PC-9 (cell line): ENCODE results near the gene TSPOAP1. TPM values are rescaled to one million over a fixed set of nuclear protein-coding genes. Genes with fewer than 3 reads are reported as not detected.

Experiments used
- BruUV-seq: library from RNA; stranded (reverse); fragments of 400-500 nt; replicated peaks from 2 replicates; lab custom pipeline; 2021; lab: Mats Ljungman, UMichigan
- CTCF ChIA-PET: fragments of 300-600 bp; sonication (Branson Sonifier 250); formaldehyde crosslinking; loops from one replicate; lab custom pipeline; 2022; ENCODE audit warnings: antibody characterized with exemption; lab: Charles Lee
- POLR2A ChIA-PET: fragments of 300-600 bp; sonication (Branson Sonifier 250); formaldehyde crosslinking; loops from one replicate; lab custom pipeline; 2022; ENCODE audit warnings: antibody characterized with exemption; ENCODE audit not compliant: unreplicated experiment; lab: Charles Lee
- DNase-seq, 2 experiments: peaks; one replicate each; pipeline versions ENCODE4 v3.0.0 to v3.0.0-alpha.2; 2015 to 2022; ENCODE audit warnings: mixed read lengths in 1 of 2
- H2AFZ ChIP-seq: fragments of 200-600 bp; sonication (generic); 2 replicates; pipeline ENCODE4 v1.8.1; 2017; ENCODE audit warnings: antibody characterized with exemption
- H3F3A ChIP-seq: fragments of 200-600 bp; sonication (generic); 2 replicates; pipeline ENCODE4 v1.8.1; 2017; ENCODE audit warnings: antibody characterized with exemption, mild to moderate bottlenecking, low read depth; ENCODE audit not compliant: insufficient read depth
- H3K27ac ChIP-seq: fragments of 200-600 bp; sonication (generic); 2 replicates; pipeline ENCODE4 v1.6.1; 2016; ENCODE audit warnings: mixed run types
- H3K27me3 ChIP-seq: fragments of 200-600 bp; sonication (generic); 2 replicates; pipeline ENCODE4 v1.6.1; 2016; ENCODE audit warnings: low read depth, mixed run types; ENCODE audit not compliant: insufficient read depth
- H3K36me3 ChIP-seq: fragments of 200-600 bp; sonication (generic); 2 replicates; pipeline ENCODE4 v1.6.1; 2016; ENCODE audit warnings: low read depth, mixed run types
- H3K4me1 ChIP-seq: fragments of 200-600 bp; sonication (generic); replicated peaks from 2 replicates; pipeline ENCODE4 v1.6.1; 2016; ENCODE audit warnings: mixed run types; ENCODE audit not compliant: insufficient read depth
- H3K4me2 ChIP-seq: fragments of 200-600 bp; sonication (generic); 2 replicates; pipeline ENCODE4 v1.6.1; 2017; ENCODE audit warnings: mixed run types
- H3K4me3 ChIP-seq: fragments of 200-600 bp; sonication (generic); 2 replicates; pipeline ENCODE4 v1.6.1; 2016; ENCODE audit warnings: mixed run types
- H3K79me2 ChIP-seq: fragments of 200-600 bp; sonication (generic); 2 replicates; pipeline ENCODE4 v1.6.1; 2017; ENCODE audit warnings: low read depth, mixed run types
- H3K9me2 ChIP-seq: fragments of 200-600 bp; sonication (generic); 2 replicates; pipeline ENCODE4 v1.8.1; 2017; ENCODE audit warnings: mild to moderate bottlenecking; ENCODE audit not compliant: insufficient read depth
- H3K9me3 ChIP-seq: fragments of 200-600 bp; sonication (generic); 2 replicates; pipeline ENCODE4 v1.8.1; 2016; ENCODE audit warnings: low read depth; ENCODE audit not compliant: insufficient read depth
- H4K20me1 ChIP-seq: fragments of 200-600 bp; sonication (generic); 2 replicates; pipeline ENCODE4 v1.8.1; 2017; ENCODE audit not compliant: insufficient read depth
- EZH2 ChIP-seq: fragments of 200-600 bp; sonication (generic); IDR thresholded peaks from 2 replicates; pipeline ENCODE4 v1.8.0; 2017; ENCODE audit warnings: antibody characterized with exemption, low read depth
- intact Hi-C: fragments of 100-400 bp; cut with micrococcal nuclease; formaldehyde crosslinking; loops from one replicate; pipeline ENCODE4 v1.10.0; 2022; ENCODE audit not compliant: unreplicated experiment
- total RNA-seq: library from RNA; stranded (reverse); gene quantifications from 2 replicates; pipeline ENCODE4 v1.2.3, GENCODE V29; 2021
- TF ChIP-seq, protein P1 (sequence below): fragments of 200-600 bp; sonication (generic); conservative IDR thresholded peaks from 2 replicates; pipeline ENCODE4 v1.6.1; 2017; ENCODE audit warnings: mixed run types, antibody characterized with exemption, mild to moderate bottlenecking, moderate library complexity

TSPOAP1 gene
- total RNA-seq, 1 experiment from 2014 or later, result 0.15 TPM

GRCh38 chr17:58317421-58318064 is 11.1 kb downstream of the TSPOAP1 start:
- no peak overlapping the region for H3K4me3 ChIP-seq
- H4K20me1 ChIP-seq, result no peaks in the 10 kb centered on the region
- H2AFZ ChIP-seq, result no peak overlapping the region
- peak; percentile 58 to 71 for DNase-seq
- intact Hi-C loops, result loop anchor here (1.0 to 10.0 kb wide), 3 partner anchors 100 to 687 kb away; partner anchors contain the start of gene RNF43
- CTCF ChIA-PET, result interaction anchor here (0.5 to 1.7 kb wide), 7 partner anchors 83 to 362 kb away, joined by 3 to 28 read pairs (median 5); partner anchors contain the start of genes CUEDC1 and RNF43
- no peak overlapping the region for H3K27ac ChIP-seq
- no peaks in the 10 kb centered on the region for H3K9me2 ChIP-seq
- TF ChIP-seq EZH2, result no peak
- TF ChIP-seq, protein P1, sequence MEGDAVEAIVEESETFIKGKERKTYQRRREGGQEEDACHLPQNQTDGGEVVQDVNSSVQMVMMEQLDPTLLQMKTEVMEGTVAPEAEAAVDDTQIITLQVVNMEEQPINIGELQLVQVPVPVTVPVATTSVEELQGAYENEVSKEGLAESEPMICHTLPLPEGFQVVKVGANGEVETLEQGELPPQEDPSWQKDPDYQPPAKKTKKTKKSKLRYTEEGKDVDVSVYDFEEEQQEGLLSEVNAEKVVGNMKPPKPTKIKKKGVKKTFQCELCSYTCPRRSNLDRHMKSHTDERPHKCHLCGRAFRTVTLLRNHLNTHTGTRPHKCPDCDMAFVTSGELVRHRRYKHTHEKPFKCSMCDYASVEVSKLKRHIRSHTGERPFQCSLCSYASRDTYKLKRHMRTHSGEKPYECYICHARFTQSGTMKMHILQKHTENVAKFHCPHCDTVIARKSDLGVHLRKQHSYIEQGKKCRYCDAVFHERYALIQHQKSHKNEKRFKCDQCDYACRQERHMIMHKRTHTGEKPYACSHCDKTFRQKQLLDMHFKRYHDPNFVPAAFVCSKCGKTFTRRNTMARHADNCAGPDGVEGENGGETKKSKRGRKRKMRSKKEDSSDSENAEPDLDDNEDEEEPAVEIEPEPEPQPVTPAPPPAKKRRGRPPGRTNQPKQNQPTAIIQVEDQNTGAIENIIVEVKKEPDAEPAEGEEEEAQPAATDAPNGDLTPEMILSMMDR, result peak; percentile 88
- no peaks in the 10 kb centered on the region for H3K36me3 ChIP-seq
- no peak overlapping the region for H3K4me2 ChIP-seq
- H3K9me3 ChIP-seq, result no peaks in the 10 kb centered on the region
- H3K27me3 ChIP-seq, result peaks cover 60% of the 10 kb centered on the region; the same call in 1 of the 2 replicates
- no TSS peak for BruUV-seq
- POLR2A ChIA-PET, result no interaction called here
- H3F3A ChIP-seq, result no peaks in the 10 kb centered on the region
- no peaks in the 10 kb centered on the region for H3K4me1 ChIP-seq
- no peaks in the 10 kb centered on the region for H3K79me2 ChIP-seq

DNA sequence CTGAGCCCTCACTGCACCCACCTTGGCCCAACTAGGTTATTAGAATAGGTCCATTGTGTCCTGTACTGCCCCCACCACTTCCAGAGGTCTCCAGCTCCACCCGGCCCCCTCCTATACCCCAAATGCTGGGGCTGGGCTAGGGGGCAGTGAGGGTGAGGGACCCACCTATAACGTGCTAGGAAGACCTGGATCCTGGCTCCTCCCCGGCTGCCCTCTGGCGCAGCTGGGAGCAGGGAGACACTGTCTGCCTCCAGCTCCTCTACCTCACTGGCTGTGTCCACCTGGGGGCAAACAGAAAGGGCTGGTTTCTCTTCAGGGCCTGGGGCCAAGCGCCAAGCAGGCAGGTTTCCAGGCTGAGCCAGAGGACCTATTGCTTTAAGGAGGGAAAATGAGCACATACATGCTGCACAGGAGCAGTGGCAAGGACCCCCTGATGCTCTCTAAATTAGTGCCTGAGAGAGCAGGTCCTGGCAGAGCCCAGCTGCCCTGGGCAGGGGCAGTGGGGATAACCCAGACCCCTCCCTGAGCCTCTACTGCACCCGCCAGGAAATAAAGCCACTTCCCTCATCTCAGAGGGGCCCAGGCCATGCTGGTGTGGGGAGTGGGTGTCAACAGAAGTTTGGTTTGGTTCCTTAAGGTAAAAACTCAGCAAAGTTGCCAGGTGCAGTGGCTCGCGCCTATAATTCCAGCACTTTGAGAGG is 12.2 kb downstream of the TSPOAP1 start:
- Histone ChIP-seq H3K27me3 (peaks cover 66% of the 10 kb centered on the region), H3K4me3 (no peak overlapping the region), H3K4me1 (no peaks in the 10 kb centered on the region), H3F3A (no peaks in the 10 kb centered on the region), H3K36me3 (no peaks in the 10 kb centered on the region), H3K79me2 (no peaks in the 10 kb centered on the region), H4K20me1 (no peaks in the 10 kb centered on the region; the same call in 1 of the 2 replicates), H3K9me2 (no peaks in the 10 kb centered on the region), H2AFZ (no peak overlapping the region), H3K27ac (no peak overlapping the region), H3K9me3 (no peaks in the 10 kb centered on the region), H3K4me2 (no peak overlapping the region)
- intact Hi-C loops, result loop anchor here (10.0 kb wide), 1 partner anchor 688 kb away; no protein-coding TSS in a partner anchor
- no TSS peak for BruUV-seq
- TF ChIP-seq, protein P1, result no peak
- TF ChIP-seq EZH2, result no peak
- no peak for DNase-seq
- POLR2A ChIA-PET, result no interaction called here
- CTCF ChIA-PET, result interaction anchor here (0.9 to 1.7 kb wide), 3 partner anchors 101 to 131 kb away, joined by 5 to 28 read pairs (median 24); partner anchors contain the start of gene RNF43

- no peak for DNase-seq
- H3K79me2 ChIP-seq, result no peaks in the 10 kb centered on the region
- no peaks in the 10 kb centered on the region for H3K36me3 ChIP-seq
- no TSS peak for BruUV-seq
- H3K4me3 ChIP-seq, result no peak overlapping the region
- TF ChIP-seq EZH2, result no peak
- TF ChIP-seq, protein P1, result no peak
- no peak overlapping the region for H3K4me2 ChIP-seq
- no peak overlapping the region for H3K27ac ChIP-seq
- H3K9me2 ChIP-seq, result no peaks in the 10 kb centered on the region
- peaks cover 71% of the 10 kb centered on the region for H3K27me3 ChIP-seq
- H3K9me3 ChIP-seq, result no peaks in the 10 kb centered on the region
- H4K20me1 ChIP-seq, result no peaks in the 10 kb centered on the region; the same call in 1 of the 2 replicates
- no peaks in the 10 kb centered on the region for H3K4me1 ChIP-seq
- no peak overlapping the region for H2AFZ ChIP-seq
- H3F3A ChIP-seq, result no peaks in the 10 kb centered on the region
- CTCF ChIA-PET, result interaction anchor here (0.6 to 0.9 kb wide), 2 partner anchors 35 to 102 kb away, joined by 3 to 24 read pairs; partner anchors contain the start of gene RNF43
- POLR2A ChIA-PET, result no interaction called here
- intact Hi-C loops, result loop anchor here (10.0 kb wide), 1 partner anchor 689 kb away; no protein-coding TSS in a partner anchor
These were observed 12.8 kb downstream of the TSPOAP1 start for GRCh38 chr17:58315750-58316149.
